Ascending aorta (tissue), 2 donors: ENCODE data around the gene AUTS2. TPM values are rescaled to one million over a fixed set of nuclear protein-coding genes. Genes with fewer than 3 reads are reported as not detected.

Experiments
- DNase-seq, 2 donors: peaks; one replicate each; pipeline ENCODE4 v3.0.0-alpha.2; 2019; ENCODE audit warnings: low spot score in 2 of 2
- H3K27ac ChIP-seq, 2 donors: fragments of 200-600 bp; sonication (generic); one replicate each; pipeline ENCODE4 v1.5.1; 2016 to 2017; ENCODE audit warnings: mild to moderate bottlenecking in 1 of 2
- H3K27me3 ChIP-seq: fragments of 200-600 bp; sonication (generic); one replicate; pipeline ENCODE4 v1.5.1; 2017
- H3K36me3 ChIP-seq, 2 donors: fragments of 200-600 bp; sonication (generic); one replicate each; pipeline ENCODE4 v1.5.1; 2016
- H3K4me1 ChIP-seq, 2 donors: fragments of 200-600 bp; sonication (generic); one replicate each; pipeline ENCODE4 v1.5.1; 2016 to 2017; ENCODE audit warnings: mild to moderate bottlenecking in 1 of 2
- H3K4me3 ChIP-seq, 2 donors: fragments of 200-600 bp; sonication (generic); one replicate each; pipeline ENCODE4 v1.5.1; 2016 to 2017; ENCODE audit warnings: mild to moderate bottlenecking in 1 of 2
- H3K9me3 ChIP-seq, 2 donors: fragments of 200-600 bp; sonication (generic); one replicate each; pipeline ENCODE4 v1.5.1; 2016
- CTCF ChIP-seq, 3 experiments: fragments of 200-600 bp in 2 of 3; fragments of 450-650 bp in 1 of 3; sonication (generic) in 2 of 3; IDR thresholded peaks; one replicate each; pipeline ENCODE4 v1.5.1; 2016 to 2019; ENCODE audit warnings: antibody characterized with exemption in 3 of 3, mild to moderate bottlenecking in 1 of 3, moderate library complexity in 1 of 3
- intact Hi-C: fragments of 100-400 bp; cut with DNase I; formaldehyde crosslinking; loops from one replicate; pipeline ENCODE4 v1.15.1; 2023
- total RNA-seq: library from RNA; depleted of rRNA; stranded (reverse); fragments of >200 nt; gene quantifications from one replicate; pipeline ENCODE4 v1.1.0, GENCODE V29; 2016

Gene AUTS2
- total RNA-seq, 1 donor from 2014 or later = 90.4 TPM

GRCh38 chr7:70495033-70495376 is 896.7 kb downstream of the AUTS2 start:
- Histone ChIP-seq H3K27ac (no peak overlapping the region), H3K4me3 (no peak overlapping the region), H3K4me1 (peaks cover 0 to 3% of the 10 kb centered on the region in 2 donors), H3K36me3 (no peaks in the 10 kb centered on the region), H3K9me3 (no peaks in the 10 kb centered on the region), H3K27me3 (no peaks in the 10 kb centered on the region)
- TF ChIP-seq CTCF (IDR thresholded peaks at IDR 0.05) = no peak
- DNase-seq = no peak
- intact Hi-C loops = no loop called here

GRCh38 chr7:70497793-70498192 is 899.5 kb downstream of the AUTS2 start:
- DNase-seq = no peak
- TF ChIP-seq CTCF (IDR thresholded peaks at IDR 0.05) = no peak
- H3K27ac ChIP-seq = no peak overlapping the region
- H3K4me1 ChIP-seq = peaks cover 0 to 3% of the 10 kb centered on the region in 2 donors
- H3K9me3 ChIP-seq = no peaks in the 10 kb centered on the region
- intact Hi-C loops = no loop called here
- no peaks in the 10 kb centered on the region for H3K36me3 ChIP-seq
- no peak overlapping the region for H3K4me3 ChIP-seq
- no peaks in the 10 kb centered on the region for H3K27me3 ChIP-seq

- no peaks in the 10 kb centered on the region for H3K9me3 ChIP-seq
- H3K36me3 ChIP-seq = no peaks in the 10 kb centered on the region
- no peaks in the 10 kb centered on the region for H3K27me3 ChIP-seq
- intact Hi-C loops = no loop called here
- H3K4me1 ChIP-seq = peaks cover 0 to 3% of the 10 kb centered on the region in 2 donors
- H3K4me3 ChIP-seq = no peak overlapping the region
- DNase-seq = no peak
- no peak for TF ChIP-seq CTCF (IDR thresholded peaks at IDR 0.05)
- no peak overlapping the region for H3K27ac ChIP-seq
Measured at GRCh38 chr7:70498232-70498992, 900.1 kb downstream of the AUTS2 start.

- intact Hi-C loops = no loop called here
- Histone ChIP-seq H3K36me3 (no peaks in the 10 kb centered on the region), H3K27ac (no peak overlapping the region), H3K4me1 (no peaks in the 10 kb centered on the region), H3K9me3 (no peaks in the 10 kb centered on the region), H3K27me3 (no peaks in the 10 kb centered on the region), H3K4me3 (no peak overlapping the region)
- DNase-seq = no peak
- TF ChIP-seq CTCF (IDR thresholded peaks at IDR 0.05) = no peak
Measured at GRCh38 chr7:70500261-70500660, 902.0 kb downstream of the AUTS2 start.

GRCh38 chr7:70502117-70502863 is 904.0 kb downstream of the AUTS2 start:
- no peaks in the 10 kb centered on the region for H3K4me1 ChIP-seq
- H3K36me3 ChIP-seq = no peaks in the 10 kb centered on the region
- H3K9me3 ChIP-seq = no peaks in the 10 kb centered on the region
- TF ChIP-seq CTCF (IDR thresholded peaks at IDR 0.05) = no peak
- DNase-seq = no peak
- H3K27me3 ChIP-seq = no peaks in the 10 kb centered on the region
- no peak overlapping the region for H3K27ac ChIP-seq
- intact Hi-C loops = no loop called here
- H3K4me3 ChIP-seq = no peak overlapping the region
